Stomach smooth muscle (tissue), 2 donors: ENCODE results near the gene SLC35F5.
"Not testable (repeated sequence)": the region's sequence is repeated elsewhere in the genome, so short reads cannot be mapped to it uniquely, and the experiment has no call there.

Experiments
- H3K27ac ChIP-seq: one replicate; pipeline ENCODE4 v1.7.0; 2013; ENCODE audit warnings: mild to moderate bottlenecking, low read length, inconsistent platforms
- H3K27me3 ChIP-seq, 2 donors: one replicate each; pipeline ENCODE4 v1.7.0; 2013; ENCODE audit warnings: low read length in 2 of 2; ENCODE audit not compliant: insufficient read depth in 2 of 2, control insufficient read depth in 1 of 2
- H3K36me3 ChIP-seq, 2 donors: one replicate each; pipeline ENCODE4 v1.7.0; 2013; ENCODE audit warnings: low read length in 2 of 2; ENCODE audit not compliant: control insufficient read depth in 2 of 2, insufficient read depth in 2 of 2
- H3K4me1 ChIP-seq: one replicate; pipeline ENCODE4 v1.7.0; 2013; ENCODE audit warnings: low read length; ENCODE audit not compliant: control insufficient read depth, insufficient read depth
- H3K4me3 ChIP-seq, 2 donors: one replicate each; pipeline ENCODE4 v1.7.0; 2013; ENCODE audit warnings: low read length in 2 of 2
- H3K9ac ChIP-seq, 2 donors: one replicate each; pipeline ENCODE4 v1.7.0; 2013; ENCODE audit warnings: low read length in 2 of 2, mild to moderate bottlenecking in 1 of 2
- H3K9me3 ChIP-seq, 2 donors: one replicate each; pipeline ENCODE4 v1.7.0; 2013; ENCODE audit warnings: low read length in 2 of 2; ENCODE audit not compliant: control insufficient read depth in 2 of 2
- donor health status: healthy.
- donor health status: Pancreatic carcinoma.

Gene SLC35F5

GRCh38 chr2:113774616-113775015 is 18.2 kb upstream of the SLC35F5 start:
- not testable (repeated sequence) for H3K4me3 ChIP-seq, H3K27ac ChIP-seq, H3K9me3 ChIP-seq, H3K9ac ChIP-seq, H3K36me3 ChIP-seq, H3K4me1 ChIP-seq, H3K27me3 ChIP-seq

DNA sequence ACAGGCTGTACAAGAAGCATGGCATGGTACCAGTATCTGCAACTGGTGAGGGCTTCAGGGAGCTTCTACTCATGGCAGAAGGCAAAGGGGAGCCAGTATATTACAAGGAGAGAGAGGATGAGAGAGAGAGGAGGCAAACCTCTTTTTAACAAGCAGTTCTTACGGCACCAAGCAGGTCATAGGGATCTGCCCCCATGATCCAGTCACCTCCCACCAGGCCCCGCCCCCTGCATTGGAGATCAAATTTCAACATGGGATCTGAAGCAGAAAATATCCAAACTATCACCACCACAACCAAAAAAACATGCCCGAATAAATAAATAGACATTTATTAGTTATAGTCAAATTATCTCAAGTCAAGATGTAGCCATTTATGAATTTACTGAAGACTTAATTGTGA is 14.5 kb upstream of the SLC35F5 start:
- no peaks in the 10 kb centered on the region for H3K9me3 ChIP-seq
- H3K4me3 ChIP-seq: no peak overlapping the region
- no peak overlapping the region for H3K9ac ChIP-seq
- H3K4me1 ChIP-seq: no peaks in the 10 kb centered on the region
- H3K27me3 ChIP-seq: no peaks in the 10 kb centered on the region
- H3K27ac ChIP-seq: no peak overlapping the region
- no peaks in the 10 kb centered on the region for H3K36me3 ChIP-seq

DNA sequence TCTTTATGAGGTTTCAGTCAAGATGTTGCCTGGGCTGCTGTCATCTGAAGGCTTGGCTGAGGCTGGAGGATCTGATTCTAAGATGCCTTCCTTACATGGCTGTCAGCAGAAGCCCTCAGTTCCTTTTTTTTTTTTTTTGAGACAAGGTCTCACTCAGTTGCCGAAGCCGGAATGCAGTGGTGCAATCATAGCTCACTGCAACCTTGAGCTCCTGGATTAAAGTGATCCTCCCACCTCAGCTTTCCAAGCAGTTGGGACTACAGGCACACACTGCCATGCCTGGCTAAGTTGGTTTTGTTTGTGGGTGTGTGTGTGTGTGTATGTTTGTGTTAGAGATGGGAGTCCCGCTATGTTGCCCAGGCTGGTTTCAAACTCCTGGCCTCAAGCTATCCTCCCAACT is 13.1 kb upstream of the SLC35F5 start:
- no peaks in the 10 kb centered on the region for H3K4me1 ChIP-seq
- H3K27ac ChIP-seq: no peak overlapping the region
- no peak overlapping the region for H3K9ac ChIP-seq
- no peaks in the 10 kb centered on the region for H3K9me3 ChIP-seq
- no peak overlapping the region for H3K4me3 ChIP-seq
- no peaks in the 10 kb centered on the region for H3K27me3 ChIP-seq
- no peaks in the 10 kb centered on the region for H3K36me3 ChIP-seq

- H3K9me3 ChIP-seq: no peaks in the 10 kb centered on the region
- no peaks in the 10 kb centered on the region for H3K4me1 ChIP-seq
- no peak overlapping the region for H3K27ac ChIP-seq
- no peaks in the 10 kb centered on the region for H3K36me3 ChIP-seq
- H3K9ac ChIP-seq: no peak overlapping the region
- no peaks in the 10 kb centered on the region for H3K27me3 ChIP-seq
- no peak overlapping the region for H3K4me3 ChIP-seq
These were observed 12.3 kb upstream of the SLC35F5 start for GRCh38 chr2:113768770-113769169.

DNA sequence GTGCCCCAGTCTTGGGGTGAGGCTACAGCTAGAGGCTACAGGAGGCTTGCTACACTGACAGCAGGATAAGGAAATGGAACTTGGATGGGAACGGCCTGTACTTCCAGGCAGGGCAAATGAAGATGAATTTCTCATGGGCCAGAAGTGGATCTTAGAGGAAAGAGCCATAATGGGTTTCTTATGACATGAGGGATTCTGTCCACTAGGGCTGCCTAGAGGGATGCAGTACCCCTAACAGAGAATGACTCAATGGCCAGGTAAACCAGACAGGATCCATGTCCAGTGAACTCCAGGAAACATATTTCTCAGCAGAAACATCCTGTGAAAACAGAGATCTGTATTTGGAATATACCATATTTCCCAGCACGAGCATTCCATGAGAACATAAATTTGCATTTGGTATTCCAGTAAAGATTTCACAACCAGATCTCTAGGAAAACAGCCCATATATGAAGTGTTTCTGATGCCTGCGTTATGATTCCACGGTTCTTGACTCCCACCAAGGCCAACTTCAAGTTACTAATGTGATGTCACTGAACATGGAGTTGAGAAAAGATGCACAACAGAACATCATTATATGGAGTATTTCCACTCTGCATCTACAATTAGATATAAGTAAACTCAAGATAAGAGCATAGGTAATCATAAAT is 11.5 kb upstream of the SLC35F5 start:
- Histone ChIP-seq H3K9ac (no peak overlapping the region), H3K9me3 (no peaks in the 10 kb centered on the region), H3K27ac (no peak overlapping the region), H3K27me3 (no peaks in the 10 kb centered on the region), H3K36me3 (no peaks in the 10 kb centered on the region), H3K4me3 (no peak overlapping the region), H3K4me1 (no peaks in the 10 kb centered on the region)

- Histone ChIP-seq H3K9me3 (no peaks in the 10 kb centered on the region), H3K27me3 (no peaks in the 10 kb centered on the region), H3K27ac (no peak overlapping the region), H3K4me1 (peaks cover under 1% of the 10 kb centered on the region), H3K4me3 (no peak overlapping the region), H3K9ac (no peak overlapping the region), H3K36me3 (no peaks in the 10 kb centered on the region)
These were observed 8.8 kb upstream of the SLC35F5 start for GRCh38 chr2:113765276-113765675.

DNA sequence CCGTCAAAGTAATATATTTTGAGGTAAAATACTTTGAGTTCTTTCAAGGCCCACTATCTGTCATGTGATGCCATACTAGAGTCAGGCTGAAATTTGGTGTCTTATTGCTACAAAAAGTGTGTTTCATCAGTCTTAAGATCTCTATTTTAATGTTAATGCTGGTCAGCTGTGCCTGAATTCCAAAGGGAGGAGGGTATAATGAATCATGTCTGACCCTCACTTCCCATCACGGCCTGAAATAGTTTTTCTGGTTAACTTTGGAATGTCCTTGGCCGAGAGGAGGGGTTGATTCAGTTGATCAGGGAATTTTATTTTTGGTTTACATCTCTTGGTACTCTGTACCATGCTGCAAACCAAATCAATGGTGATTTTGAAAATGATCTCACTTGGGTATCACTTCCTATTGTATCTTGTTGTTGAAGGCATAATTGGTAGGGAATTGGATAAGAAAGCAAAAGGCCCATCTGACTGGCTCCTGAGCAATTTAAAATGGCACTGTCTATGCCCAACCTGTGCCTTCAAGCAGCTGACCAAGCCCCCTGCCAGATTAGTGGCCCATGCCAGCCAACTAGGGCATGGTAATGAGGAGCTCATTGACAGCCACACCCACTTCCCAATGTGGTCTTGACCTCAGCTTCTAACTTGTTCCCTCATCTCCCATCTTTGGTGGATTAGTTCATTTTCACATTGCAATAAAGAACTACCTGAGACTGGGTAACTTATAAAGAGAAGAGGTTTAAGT is 6.1 kb upstream of the SLC35F5 start:
- no peaks in the 10 kb centered on the region for H3K27me3 ChIP-seq
- no peak overlapping the region for H3K27ac ChIP-seq
- H3K36me3 ChIP-seq: no peaks in the 10 kb centered on the region

DNA sequence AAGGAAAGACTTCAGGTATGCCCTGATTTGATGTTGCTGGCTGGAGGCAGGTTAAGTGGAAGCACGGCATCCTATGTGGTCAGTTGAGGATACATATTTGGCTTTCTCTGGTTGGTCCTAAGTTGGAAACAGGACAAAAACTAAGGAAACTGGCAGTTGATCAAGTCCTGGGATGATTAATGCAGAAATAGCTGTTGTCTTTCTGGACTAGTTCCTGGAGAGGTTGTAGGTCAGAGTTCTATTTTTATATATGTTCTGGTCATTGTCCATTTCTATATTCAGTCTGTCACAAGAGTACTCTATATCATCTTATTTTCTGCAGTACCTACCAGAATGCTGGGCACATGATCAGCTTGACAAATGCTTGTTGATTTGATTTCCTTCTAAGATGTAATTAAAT is 4.0 kb upstream of the SLC35F5 start:
- Histone ChIP-seq H3K9me3 (no peaks in the 10 kb centered on the region), H3K9ac (no peak overlapping the region), H3K4me3 (no peak overlapping the region), H3K36me3 (no peaks in the 10 kb centered on the region), H3K27me3 (no peaks in the 10 kb centered on the region), H3K4me1 (peaks cover 9% of the 10 kb centered on the region), H3K27ac (no peak overlapping the region)

More for the DNA sequence above, 6.1 kb upstream of the SLC35F5 start:
- Histone ChIP-seq H3K4me3 (no peak overlapping the region), H3K9me3 (no peaks in the 10 kb centered on the region), H3K9ac (no peak overlapping the region), H3K4me1 (peaks cover 3% of the 10 kb centered on the region)

DNA sequence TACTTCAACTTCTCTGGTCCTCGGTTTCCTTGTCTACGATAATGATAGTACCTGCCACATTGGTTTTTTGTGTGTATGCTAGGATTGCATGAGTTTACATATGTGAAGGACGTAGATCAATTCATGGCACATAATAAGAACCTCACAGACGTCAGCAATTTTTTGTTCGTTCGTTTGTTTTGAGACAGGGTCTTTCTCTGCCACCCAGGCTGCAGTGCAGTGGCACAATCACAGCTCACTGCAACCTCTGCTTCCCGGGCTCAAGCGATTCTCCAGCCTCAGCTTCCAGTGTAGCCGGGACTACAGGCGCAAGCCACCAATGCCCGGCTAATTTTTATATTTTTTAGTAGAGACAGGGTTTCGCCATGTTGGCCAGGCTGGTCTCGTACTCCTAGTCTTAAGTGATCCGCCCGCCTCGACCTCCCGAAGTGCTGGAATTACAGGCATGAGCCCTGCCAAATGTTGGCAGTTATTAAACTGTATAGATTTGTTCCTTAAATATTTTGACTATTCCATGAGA is 756 bp upstream of the SLC35F5 start:
- Histone ChIP-seq H3K27ac (peak overlapping the region; percentile 88), H3K4me3 (peak overlapping the region; percentile 91 to 93), H3K9me3 (no peaks in the 10 kb centered on the region), H3K4me1 (peaks cover 12% of the 10 kb centered on the region), H3K9ac (peak overlapping the region; percentile 95 to 96), H3K27me3 (no peaks in the 10 kb centered on the region), H3K36me3 (peaks cover 0 to 2% of the 10 kb centered on the region in 2 donors)

GRCh38 chr2:113755835-113756354 is 547 bp downstream of the SLC35F5 start:
- no peaks in the 10 kb centered on the region for H3K27me3 ChIP-seq
- peak overlapping the region; percentile 91 to 93 for H3K4me3 ChIP-seq
- peaks cover 12% of the 10 kb centered on the region for H3K4me1 ChIP-seq
- H3K9me3 ChIP-seq: no peaks in the 10 kb centered on the region
- H3K36me3 ChIP-seq: peaks cover 2 to 3% of the 10 kb centered on the region in 2 donors
- peak overlapping the region; percentile 88 for H3K27ac ChIP-seq
- peak overlapping the region; percentile 90 to 95 for H3K9ac ChIP-seq
